Heart right ventricle (tissue), 16 donors: ENCODE results near the gene KRTAP2-4. TPM values are rescaled to one million over a fixed set of nuclear protein-coding genes. Genes with fewer than 3 reads are reported as not detected.
"Not testable (repeated sequence)": the region's sequence is repeated elsewhere in the genome, so short reads cannot be mapped to it uniquely, and the experiment has no call there.

ENCODE experiments used
- ATAC-seq, 8 donors: fragments of 200-7000 bp; cut with Tn5 transposase; one replicate each; pipeline ENCODE4 v1.9.1; 2020; ENCODE audit warnings: mild to moderate bottlenecking in 8 of 8, moderate library complexity in 8 of 8, moderate number of reproducible peaks in 1 of 8
- DNase-seq, 2 donors: peaks; one replicate each; pipeline ENCODE4 v3.0.0-alpha.2; 2020
- H3K27ac ChIP-seq, 10 donors: fragments of 200-600 bp; sonication (generic) in 2 of 10; one replicate each; pipeline versions ENCODE4 v1.5.0 to v1.8.0; 2020 to 2022; ENCODE audit warnings: mild to moderate bottlenecking in 3 of 10
- H3K27me3 ChIP-seq, 7 donors: fragments of 200-600 bp; one replicate each; pipeline ENCODE4 v1.8.0; 2021 to 2022; ENCODE audit warnings: mild to moderate bottlenecking in 2 of 7
- H3K36me3 ChIP-seq, 9 donors: fragments of 200-600 bp; sonication (generic) in 1 of 9; one replicate each; pipeline versions ENCODE4 v1.5.0 to v1.8.0; 2020 to 2022; ENCODE audit warnings: mild to moderate bottlenecking in 2 of 9
- H3K4me1 ChIP-seq, 9 donors: fragments of 200-600 bp; sonication (generic) in 1 of 9; one replicate each; pipeline versions ENCODE4 v1.5.0 to v1.8.0; 2020 to 2022; ENCODE audit warnings: mild to moderate bottlenecking in 4 of 9
- H3K4me3 ChIP-seq, 10 donors: fragments of 200-600 bp; sonication (generic) in 2 of 10; one replicate each; pipeline versions ENCODE4 v1.5.0 to v1.8.0; 2020 to 2022; ENCODE audit warnings: mild to moderate bottlenecking in 7 of 10, moderate library complexity in 2 of 10
- H3K9me3 ChIP-seq, 11 donors: fragments of 200-600 bp in 10 of 11; sonication (generic) in 2 of 11; one replicate each; pipeline versions ENCODE4 v1.5.0 to v1.8.0; 2013 to 2022; ENCODE audit warnings: mild to moderate bottlenecking in 2 of 11, control low read depth in 1 of 11, moderate library complexity in 1 of 11
- WGBS, 2 donors: extraction: QIAGEN DNeasy Blood & Tissue Kit; methylation state at CpG; one replicate each; pipeline ENCODE4 v1.1.7; 2013; ENCODE audit warnings: inconsistent platforms in 1 of 2; 5-methylcytosine and 5-hydroxymethylcytosine counted together
- intact Hi-C, 10 donors: fragments of 100-400 bp; cut with DNase I; formaldehyde crosslinking; loops; one replicate each; pipeline versions ENCODE4 v1.11.1 to v1.14.2; 2022
- polyA plus RNA-seq, 2 donors: library from polyadenylated mRNA; stranded (reverse); fragments of 200-250 nt; gene quantifications; one replicate each; pipeline ENCODE4 v1.2.3, GENCODE V29; 2013
- total RNA-seq, 10 donors: library from RNA; stranded (reverse); fragmentation: NEBNext Ultra II Directional in 3 of 10; extraction: Animal tissue kit (Norgen Biotek cat#: 25700) in 3 of 10; gene quantifications; one replicate each; pipeline versions ENCODE4 v1.2.1 to v1.2.4, GENCODE V29; 2021 to 2023
- TF ChIP-seq, protein P1 (sequence below), 9 donors: fragments of 200-600 bp; sonication (generic) in 2 of 9; IDR thresholded peaks; one replicate each; pipeline versions ENCODE4 v1.5.0 to v1.8.0; 2021 to 2022; ENCODE audit warnings: antibody characterized with exemption in 9 of 9, mild to moderate bottlenecking in 5 of 9, moderate library complexity in 1 of 9
- donor health status: Arrhythmogenic right ventricular cardiomyopathy.
- donor health status: ischemic (EF 13 %, LVEDD 7.1; RV severe dilation, severe dysfunction).
- donor health status: healthy with polysubstance abuse.
- donor health status: DM: no; HTN: yes; CAD: no.
- donor health status: DM: no; HTN: no; CAD: no.
- donor health status: ischemic (EF 25% LVEDD 6.9; RV normal size, moderate dysfunction).
- donor health status: ischemic (EF 25% LVEDD 5.7; RV mildly dilated, moderate dysfunction).
- donor health status: healthy.
- donor health status: DM: yes; HTN: yes; CAD: no.
- donor health status: Ischemic cardiomyopathy.
- donor health status: ischemic (EF 35%, LVEDD 5.7; RV mildly dilated, moderate dysfunction).
- donor health status: nonischemic (EF 11% LVEDD 7.7; RV severe dilation, severe dysfunction).
- donor health status: DM: yes; HTN: yes; CAD: no.
- donor health status: PGD.
- donor health status: ischemic (EF 29% LVEDD 5.4; RV normal size, mild dysfunction).
- donor health status: nonischemic (EF 23%, LVEDD 6.1; RV moderate dilation, normal function).

The KRTAP2-4 gene
- total and polyA plus RNA-seq, 12 donors: not detected

DNA sequence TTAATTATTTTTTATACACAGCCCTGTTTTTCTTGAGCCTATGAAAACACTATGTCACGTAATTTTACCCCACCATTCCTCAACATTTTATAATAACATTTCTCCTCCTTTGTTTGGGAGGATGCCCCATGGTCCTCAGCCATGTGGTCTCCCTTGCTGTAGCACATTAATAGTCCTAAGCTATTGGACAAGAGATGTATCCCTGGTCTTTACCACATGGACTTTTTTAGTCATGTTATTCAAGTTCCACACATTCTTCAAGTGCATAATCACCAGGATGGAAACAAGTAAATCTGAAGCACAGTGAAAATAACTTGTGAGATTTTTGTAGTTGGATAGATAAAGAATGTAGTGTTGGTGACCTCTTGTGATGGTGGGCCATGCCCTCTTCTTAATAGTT, 3.7 kb downstream of the KRTAP2-4 start:
- Histone ChIP-seq H3K4me1 (no peaks in the 10 kb centered on the region), H3K27ac (no peak overlapping the region), H3K27me3 (peaks cover 0 to 76% (median 51%) of the 10 kb centered on the region in 7 donors), H3K4me3 (no peak overlapping the region), H3K36me3 (no peaks in the 10 kb centered on the region), H3K9me3 (peaks cover 0 to 7% (median 0%) of the 10 kb centered on the region in 11 donors)
- no peak for ATAC-seq
- intact Hi-C loops: no loop called here
- DNase-seq: no peak
- WGBS, 2 donors: 69 to 76% methylated on average over 1 of the region's 1 CpG
- TF ChIP-seq, protein P1, sequence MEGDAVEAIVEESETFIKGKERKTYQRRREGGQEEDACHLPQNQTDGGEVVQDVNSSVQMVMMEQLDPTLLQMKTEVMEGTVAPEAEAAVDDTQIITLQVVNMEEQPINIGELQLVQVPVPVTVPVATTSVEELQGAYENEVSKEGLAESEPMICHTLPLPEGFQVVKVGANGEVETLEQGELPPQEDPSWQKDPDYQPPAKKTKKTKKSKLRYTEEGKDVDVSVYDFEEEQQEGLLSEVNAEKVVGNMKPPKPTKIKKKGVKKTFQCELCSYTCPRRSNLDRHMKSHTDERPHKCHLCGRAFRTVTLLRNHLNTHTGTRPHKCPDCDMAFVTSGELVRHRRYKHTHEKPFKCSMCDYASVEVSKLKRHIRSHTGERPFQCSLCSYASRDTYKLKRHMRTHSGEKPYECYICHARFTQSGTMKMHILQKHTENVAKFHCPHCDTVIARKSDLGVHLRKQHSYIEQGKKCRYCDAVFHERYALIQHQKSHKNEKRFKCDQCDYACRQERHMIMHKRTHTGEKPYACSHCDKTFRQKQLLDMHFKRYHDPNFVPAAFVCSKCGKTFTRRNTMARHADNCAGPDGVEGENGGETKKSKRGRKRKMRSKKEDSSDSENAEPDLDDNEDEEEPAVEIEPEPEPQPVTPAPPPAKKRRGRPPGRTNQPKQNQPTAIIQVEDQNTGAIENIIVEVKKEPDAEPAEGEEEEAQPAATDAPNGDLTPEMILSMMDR (IDR thresholded peaks at IDR 0.05): no peak

DNA sequence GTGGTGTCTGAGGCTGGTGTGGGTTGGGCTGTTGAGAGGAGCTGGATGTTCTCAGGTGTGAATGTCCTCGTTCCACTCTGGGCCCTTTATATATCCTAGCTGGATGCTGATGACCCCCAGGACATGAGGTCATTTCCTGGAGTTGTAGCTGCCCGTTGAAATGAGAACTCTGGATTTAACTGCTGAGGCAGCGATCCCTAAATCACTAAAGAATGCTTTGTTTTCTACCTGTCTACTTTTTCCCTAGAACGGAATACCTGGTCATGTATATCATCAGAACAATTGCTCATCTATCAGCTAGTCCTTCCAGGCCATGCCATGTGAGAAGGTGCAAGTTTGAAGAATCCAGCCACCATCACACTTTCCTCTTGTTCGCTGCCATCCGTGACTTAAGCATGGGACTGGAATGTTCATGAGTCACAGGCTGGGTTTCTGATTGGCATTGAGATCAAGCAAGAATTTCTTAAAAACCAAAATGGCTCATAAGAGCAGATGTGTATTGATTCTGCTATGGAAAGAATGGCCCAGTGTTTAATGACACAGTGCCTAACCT, 5.6 kb downstream of the KRTAP2-4 start, which contains the start of gene KRTAP2-3:
KRTAP2-3 (minus strand) TSS at position 63 of the 553 bp plus-strand sequence. CDS start 64 bp downstream, outside the sequence.
- DNase-seq: no peak
- peaks cover 0 to 7% (median 0%) of the 10 kb centered on the region in 11 donors for H3K9me3 ChIP-seq
- H3K36me3 ChIP-seq: no peaks in the 10 kb centered on the region
- peaks cover 0 to 82% (median 58%) of the 10 kb centered on the region in 7 donors for H3K27me3 ChIP-seq
- TF ChIP-seq, protein P1 (IDR thresholded peaks at IDR 0.05): no peak
- no peak within 1 kb of the TSS for H3K4me3 ChIP-seq
- no peak within 1 kb of the TSS for H3K27ac ChIP-seq
- no peak for ATAC-seq
- 60 to 61% methylated on average over 6 of the region's 6 CpGs for WGBS, 2 donors
- no peaks in the 10 kb centered on the region for H3K4me1 ChIP-seq
- intact Hi-C loops: no loop called here

DNA sequence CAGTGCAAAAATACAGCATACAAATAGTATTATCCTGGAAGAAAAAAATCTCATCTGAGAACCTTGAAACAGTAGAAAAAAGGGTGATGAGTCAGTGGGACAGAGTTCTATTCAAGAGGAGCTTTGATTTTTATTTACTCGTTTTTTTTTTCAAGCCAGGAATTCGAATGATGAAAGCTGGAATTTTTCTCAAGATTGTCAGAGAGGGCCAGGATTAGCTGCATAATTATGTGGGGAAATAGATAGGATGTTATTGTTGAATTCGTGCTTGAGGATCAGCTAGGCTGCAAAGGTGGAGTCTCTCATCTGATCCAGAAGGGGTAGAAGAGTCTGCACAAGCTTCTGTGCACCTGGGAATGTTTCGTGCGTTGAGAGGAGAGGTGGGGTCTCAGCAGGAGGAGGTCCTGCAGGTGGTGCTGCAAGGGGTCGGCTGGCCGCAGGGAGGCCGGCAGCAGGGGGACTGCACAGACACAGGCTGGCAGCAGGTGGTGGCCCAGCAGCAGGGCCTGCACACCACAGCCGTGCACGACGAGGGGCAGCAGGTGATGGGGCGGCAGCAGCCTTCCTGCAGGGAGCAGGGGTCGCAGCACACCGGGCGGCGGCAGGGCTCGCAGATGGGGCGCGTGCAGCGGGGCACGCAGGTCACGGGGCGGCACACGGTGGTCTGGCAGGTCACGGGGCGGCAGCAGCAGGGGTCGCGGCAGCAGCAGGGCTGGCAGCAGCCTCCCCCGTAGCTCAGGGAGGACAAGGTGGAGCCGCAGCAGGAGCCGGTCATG, 6.2 kb downstream of the KRTAP2-4 start:
- H3K4me1 ChIP-seq, H3K9me3 ChIP-seq, intact Hi-C loops, H3K4me3 ChIP-seq, H3K36me3 ChIP-seq, DNase-seq, H3K27ac ChIP-seq: not testable (repeated sequence)
- 23 to 28% methylated on average over 9 to 12 of the region's 31 CpGs for WGBS, 2 donors
- H3K27me3 ChIP-seq: peaks cover 0 to 76% (median 55%) of the 10 kb centered on the region in 7 donors
- ATAC-seq: peak in 1 of 8 donors; percentile 53

DNA sequence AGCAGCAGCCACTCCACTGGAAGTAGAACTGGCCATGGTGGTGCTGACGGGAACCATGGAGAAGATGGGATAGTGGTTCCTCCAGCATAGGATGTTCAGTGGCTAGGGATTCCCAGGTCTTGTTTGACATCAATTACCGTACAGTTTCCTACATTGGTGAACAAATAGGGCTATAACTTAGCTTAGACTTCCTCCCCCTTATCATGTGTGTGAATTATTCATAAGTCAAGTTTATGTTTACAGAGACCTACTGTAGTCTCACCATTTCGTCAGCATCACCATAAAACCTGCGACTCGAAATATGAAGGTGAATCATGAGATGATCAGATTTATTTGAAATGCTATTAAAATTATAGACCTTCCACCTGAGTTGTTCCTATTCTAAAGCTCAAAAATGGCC, 6.9 kb downstream of the KRTAP2-4 start:
- Histone ChIP-seq H3K4me1 (no peaks in the 10 kb centered on the region), H3K27ac (no peak overlapping the region), H3K27me3 (peaks cover 0 to 76% (median 50%) of the 10 kb centered on the region in 7 donors), H3K9me3 (peaks cover 0 to 8% (median 0%) of the 10 kb centered on the region in 11 donors), H3K36me3 (no peaks in the 10 kb centered on the region), H3K4me3 (no peak overlapping the region)
- TF ChIP-seq, protein P1 (IDR thresholded peaks at IDR 0.05): no peak
- intact Hi-C loops: no loop called here
- WGBS, 2 donors: 85% methylated on average over 5 of the region's 5 CpGs
- no peak for DNase-seq
- no peak for ATAC-seq
